SU-DHL-6 (cell line): ENCODE results near the gene BID.

Experiments
- EZH2phosphoT487 ChIP-seq: fragments of 200-600 bp; sonication (generic), shearing (Covaris generic); conservative IDR thresholded peaks from 2 replicates; pipeline ENCODE4 v1.6.1; 2018; ENCODE audit warnings: mild to moderate bottlenecking, antibody characterized with exemption, low read length, moderate library complexity, mixed read lengths
- TF ChIP-seq, protein P1 (sequence below): fragments of 200-600 bp; sonication (generic); IDR thresholded peaks from one replicate; pipeline ENCODE4 v1.5.1; 2017; ENCODE audit warnings: antibody characterized with exemption, mild to moderate bottlenecking, low read length, moderate library complexity; ENCODE audit not compliant: insufficient read depth, poor library complexity, severe bottlenecking

DNA sequence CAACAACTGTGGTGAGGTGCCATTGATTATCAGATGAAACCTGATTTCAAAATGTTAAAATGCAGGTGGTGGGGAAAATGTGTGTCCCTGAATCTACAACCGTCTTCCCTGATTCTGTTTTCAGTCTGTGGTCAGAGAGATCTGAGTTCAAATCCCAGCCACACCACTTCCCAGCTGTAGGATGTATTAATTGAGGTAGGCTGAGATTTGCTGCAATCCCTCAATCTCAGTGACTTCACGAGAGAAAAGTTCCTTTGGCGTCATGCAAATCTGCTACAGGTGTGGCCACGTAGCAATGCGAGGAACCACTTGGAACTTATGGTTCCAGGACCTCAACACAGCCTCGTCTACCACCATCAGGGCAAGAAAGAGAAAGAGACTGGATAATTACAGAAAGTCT, 79.5 kb downstream of the BID start:
- TF ChIP-seq, protein P1, sequence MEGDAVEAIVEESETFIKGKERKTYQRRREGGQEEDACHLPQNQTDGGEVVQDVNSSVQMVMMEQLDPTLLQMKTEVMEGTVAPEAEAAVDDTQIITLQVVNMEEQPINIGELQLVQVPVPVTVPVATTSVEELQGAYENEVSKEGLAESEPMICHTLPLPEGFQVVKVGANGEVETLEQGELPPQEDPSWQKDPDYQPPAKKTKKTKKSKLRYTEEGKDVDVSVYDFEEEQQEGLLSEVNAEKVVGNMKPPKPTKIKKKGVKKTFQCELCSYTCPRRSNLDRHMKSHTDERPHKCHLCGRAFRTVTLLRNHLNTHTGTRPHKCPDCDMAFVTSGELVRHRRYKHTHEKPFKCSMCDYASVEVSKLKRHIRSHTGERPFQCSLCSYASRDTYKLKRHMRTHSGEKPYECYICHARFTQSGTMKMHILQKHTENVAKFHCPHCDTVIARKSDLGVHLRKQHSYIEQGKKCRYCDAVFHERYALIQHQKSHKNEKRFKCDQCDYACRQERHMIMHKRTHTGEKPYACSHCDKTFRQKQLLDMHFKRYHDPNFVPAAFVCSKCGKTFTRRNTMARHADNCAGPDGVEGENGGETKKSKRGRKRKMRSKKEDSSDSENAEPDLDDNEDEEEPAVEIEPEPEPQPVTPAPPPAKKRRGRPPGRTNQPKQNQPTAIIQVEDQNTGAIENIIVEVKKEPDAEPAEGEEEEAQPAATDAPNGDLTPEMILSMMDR = no peak
- TF ChIP-seq EZH2phosphoT487 = no peak
